DMS114 treated with DMSO at 0.1 percent for 48 hours (cell line): ENCODE results near the gene TNS2.

Source experiments
- DNase-seq: peaks from one replicate; lab custom pipeline; 2025; ENCODE audit not compliant: unreplicated experiment; lab: John Stamatoyannopoulos, UW

The TNS2 gene

GRCh38 chr12:53067993-53068770 is 18.3 kb downstream of the TNS2 start:
- no peak for DNase-seq

GRCh38 chr12:53068811-53069585 is 19.1 kb downstream of the TNS2 start:
- no peak for DNase-seq

DNA sequence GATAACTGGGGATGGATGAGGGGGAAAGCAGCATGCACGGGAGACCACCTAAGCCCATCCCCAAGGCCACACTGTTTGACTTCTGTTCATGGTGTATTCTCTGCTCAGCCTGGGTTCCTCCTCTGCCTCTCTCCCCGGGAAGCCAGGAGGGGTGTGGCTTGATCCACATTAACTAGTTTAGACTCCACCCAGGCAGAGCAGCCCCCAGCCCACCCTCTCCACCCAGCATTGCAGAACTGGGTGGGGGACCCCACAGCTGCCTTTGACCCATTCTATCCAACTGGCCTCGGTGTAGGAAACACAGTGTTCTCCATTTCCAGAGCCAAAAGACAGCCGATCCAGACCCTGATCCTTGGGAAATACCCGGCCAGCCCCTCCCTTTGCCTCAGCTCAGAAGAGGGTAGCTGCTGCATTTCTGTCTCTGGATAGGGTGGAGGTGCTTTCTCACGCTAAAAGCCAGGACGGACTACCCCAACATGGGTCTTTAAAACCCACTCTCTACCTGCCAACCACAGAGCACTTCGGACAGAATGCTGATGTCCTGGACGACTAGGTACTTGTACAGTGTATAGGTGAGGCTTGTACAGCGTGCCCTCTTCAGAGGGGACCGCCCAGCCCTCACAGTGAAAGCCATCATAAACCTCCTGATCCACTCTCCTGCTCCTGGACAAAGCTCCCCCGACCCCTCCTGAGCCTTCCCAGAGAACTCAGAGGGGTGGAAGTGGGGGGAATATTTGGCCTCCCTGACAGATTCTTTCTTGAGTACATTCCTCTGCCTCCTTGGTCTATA is 20.0 kb downstream of the TNS2 start:
- DNase-seq: no peak

GRCh38 chr12:53070877-53071492 is 21.1 kb downstream of the TNS2 start:
- no peak for DNase-seq

DNA sequence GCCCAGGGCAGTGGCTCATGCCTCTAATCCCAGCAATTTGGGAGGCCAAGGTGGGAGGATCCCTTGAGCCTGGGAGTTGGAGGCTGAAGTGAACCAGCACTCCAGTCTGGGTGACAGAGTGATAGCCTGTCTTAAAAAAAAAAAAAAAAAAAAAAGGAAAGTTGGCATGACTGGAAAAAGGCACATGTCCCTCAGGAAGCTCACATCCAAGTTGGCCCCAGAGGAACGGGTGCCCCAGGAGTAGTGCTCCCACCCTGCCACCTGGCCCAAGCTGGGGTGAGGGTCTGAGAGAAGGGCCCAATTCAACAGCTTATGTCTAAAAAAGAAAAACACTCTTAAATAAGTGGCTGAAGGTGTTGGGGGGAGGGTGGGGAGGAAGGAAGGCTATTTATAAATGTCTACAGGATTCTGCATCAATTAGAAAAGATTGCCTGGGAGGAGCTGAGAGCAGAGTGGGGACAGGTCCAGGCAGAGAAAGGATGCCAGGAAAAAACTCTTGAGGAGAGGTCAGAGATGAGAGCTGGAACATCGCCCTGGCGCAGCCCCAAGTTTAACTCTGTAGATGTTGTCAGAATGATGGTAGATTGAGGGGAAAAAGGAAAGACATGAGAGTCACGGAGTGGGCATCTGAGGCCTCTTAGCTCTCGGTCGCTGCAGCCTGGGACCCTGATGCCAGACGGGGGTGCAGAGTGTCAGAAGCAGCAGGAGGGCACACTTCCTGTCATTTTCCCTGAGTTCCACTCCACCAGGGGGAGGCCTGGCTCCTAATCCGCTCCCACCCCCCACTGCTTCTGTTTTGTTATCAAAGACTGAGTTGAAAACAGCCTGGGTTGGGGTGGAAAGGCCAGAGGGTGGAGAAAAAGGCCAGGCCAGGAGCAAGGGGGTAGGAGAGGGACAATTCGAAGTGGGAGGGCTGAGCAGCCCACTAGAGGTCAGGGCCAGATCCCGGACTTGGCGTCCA is 22.0 kb downstream of the TNS2 start:
- no peak for DNase-seq

GRCh38 chr12:53073881-53074280 is 24.0 kb downstream of the TNS2 start:
- DNase-seq: no peak

DNA sequence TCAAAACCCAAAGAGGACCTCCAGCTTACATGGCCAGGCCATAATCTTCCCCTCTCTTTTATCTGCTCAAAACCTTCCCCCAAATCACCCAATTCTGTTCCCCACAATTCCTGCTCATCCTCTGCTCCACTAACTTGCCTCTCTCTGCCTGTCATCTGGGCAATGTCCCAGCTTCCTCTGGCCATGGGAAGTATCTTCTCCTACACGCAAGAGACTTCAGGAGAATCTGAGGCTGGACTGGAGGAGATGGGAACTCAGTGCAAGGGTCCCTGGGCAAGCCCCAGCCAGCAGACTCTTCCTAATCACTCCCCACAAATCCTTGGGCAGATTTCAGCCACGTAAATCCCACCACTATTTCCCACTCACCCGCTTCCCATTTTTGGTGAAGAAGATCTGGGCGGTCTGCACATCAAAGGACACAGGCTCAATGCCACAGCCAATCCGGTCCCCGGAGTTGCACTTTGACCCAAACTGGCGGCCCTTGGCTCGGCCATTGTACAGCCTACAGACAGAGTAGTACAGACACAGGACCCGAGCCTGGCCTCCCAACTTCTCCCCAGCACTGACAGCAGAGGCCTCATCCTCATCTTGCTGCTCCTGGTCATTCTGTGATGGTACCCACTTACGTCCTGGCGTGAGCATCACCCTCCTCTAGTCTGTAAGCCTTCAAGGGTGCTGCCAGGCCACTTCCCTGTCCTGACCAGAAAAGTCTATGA is 24.6 kb downstream of the TNS2 start:
- DNase-seq: no peak

- DNase-seq: no peak
Observed at GRCh38 chr12:53074999-53075370, 25.1 kb downstream of the TNS2 start.

DNA sequence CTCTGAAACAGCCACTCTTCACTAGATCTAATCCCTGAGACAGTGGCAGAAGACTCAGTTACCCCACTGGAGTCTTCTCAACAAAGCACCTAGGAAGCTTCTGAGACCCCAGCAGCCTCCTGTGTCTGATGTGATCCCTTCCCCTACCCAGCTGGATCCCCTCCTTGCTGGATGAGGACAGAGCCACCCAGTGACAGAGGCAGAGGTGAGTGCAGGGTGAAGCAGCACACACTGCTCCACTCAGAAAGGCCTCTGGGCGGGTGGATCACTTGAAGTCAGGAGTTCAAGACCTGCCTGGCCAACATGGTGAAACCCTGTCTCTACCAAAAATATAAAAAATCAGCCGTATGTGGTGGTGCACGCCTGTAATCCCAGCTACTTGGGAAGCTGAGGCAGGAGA is 26.6 kb downstream of the TNS2 start:
- no peak for DNase-seq

- DNase-seq: no peak
Observed at GRCh38 chr12:53077030-53077429, 27.2 kb downstream of the TNS2 start.

DNA sequence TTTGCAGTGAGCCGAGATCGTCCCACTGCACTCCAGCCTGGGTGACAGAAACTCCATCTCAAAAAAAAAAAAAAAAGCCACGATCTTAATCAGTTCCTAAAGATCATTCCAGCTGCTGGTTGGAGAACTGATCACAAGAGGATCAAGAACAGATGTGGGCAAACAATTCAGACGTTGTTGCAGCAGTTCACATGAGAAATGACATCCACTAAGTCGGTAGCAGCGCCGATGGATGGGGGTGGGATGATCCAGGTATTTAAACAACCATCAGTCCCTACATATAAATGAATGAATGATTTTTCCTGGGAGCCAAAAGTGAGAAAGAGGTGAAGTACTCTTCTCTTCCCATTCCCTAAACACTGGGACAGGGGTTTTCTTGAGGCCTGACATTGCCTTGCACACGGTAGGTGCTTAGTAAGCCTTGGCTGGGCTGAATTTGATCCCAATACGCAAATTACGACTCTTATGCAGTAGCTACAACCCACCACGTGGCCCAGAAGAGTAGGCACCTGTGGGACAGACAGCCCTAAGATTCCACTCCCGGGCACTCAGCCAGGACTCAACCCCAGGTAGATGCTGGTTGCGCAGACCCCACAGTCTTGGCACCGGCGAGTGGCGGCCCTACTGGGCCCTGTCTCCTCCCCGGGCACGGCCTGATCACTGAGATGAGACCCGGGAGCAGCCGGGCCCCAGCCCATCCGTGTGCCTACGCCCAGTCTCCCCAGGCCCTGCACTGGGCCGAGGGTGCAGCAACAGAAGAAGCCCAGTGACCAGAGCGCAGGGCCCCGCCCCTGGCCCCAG is 28.8 kb downstream of the TNS2 start:
- DNase-seq: no peak

DNA sequence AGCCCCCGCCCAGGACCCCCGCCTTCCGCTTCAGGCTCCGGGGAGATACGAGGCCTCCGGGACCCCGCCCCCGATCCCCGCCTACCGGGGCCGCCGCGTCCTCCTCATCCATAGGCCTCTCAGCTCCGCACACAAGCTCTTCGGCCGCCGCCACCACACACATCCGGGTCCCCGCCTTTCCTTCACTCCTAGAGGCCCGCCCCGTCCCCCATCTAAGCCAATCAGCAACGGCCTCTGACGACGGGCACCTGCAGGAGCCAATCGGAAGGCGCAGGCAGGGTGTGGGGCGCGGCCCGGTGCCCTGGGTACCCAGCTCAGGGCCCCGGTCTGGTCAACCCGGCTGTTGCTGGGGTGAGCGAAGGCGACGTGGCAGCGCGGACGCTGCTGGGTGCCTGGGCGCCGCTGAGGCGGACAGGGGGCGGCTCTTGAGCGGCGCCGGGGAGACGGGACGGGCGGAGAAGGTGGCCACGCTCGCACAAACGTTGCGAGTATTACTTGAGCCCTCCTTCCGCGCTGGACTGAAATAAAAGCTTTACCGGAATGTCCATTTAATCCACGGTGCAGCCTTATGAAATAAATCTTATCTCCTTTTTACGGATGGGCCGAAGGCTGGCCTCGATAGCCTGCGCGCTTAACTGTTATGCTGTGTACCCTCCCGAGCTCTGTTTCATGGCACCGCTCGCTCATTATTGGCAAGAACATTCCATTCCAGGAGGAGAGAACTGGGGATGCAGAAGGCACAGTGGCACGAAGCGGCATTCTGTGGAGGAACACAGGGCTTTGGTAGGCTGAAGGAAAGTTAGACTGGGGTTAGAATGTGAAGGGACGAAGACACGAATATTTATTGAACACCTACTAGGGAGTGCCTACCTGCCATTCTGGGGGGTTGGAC is 29.6 kb downstream of the TNS2 start, which contains the start of gene SPRYD3:
Gene SPRYD3 (minus strand): TSS at position 165 of the 892 bp plus-strand sequence. CDS start 57 bp downstream, at position 108.
- peak; percentile 95 for DNase-seq

DNA sequence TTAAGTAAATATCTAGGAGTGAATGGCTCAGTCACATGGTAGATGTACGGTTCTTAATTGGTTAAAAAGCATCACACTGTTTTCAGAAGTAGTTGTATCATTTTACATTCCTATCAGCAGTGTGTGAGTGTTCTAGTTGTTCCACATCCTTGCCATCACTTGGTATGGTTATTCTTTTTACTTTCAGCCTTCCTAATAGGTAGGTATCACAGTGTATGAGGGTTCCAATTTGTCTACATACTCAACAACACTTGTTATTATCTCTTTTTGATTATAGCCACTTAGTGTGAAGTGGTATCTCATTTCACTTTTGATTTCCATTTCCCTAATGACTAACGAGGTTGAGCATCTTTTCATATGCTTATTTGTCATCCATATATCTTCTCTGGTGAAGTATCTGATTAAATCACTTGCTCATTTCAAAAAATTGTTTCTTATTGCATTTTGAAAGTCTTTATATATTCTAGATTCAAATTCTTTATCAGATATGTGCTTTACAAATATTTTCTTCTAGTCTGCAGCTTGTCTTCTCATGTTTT is 32.8 kb downstream of the TNS2 start:
- DNase-seq: no peak

- DNase-seq: no peak
Observed at GRCh38 chr12:53086361-53086760, 36.5 kb downstream of the TNS2 start.

DNA sequence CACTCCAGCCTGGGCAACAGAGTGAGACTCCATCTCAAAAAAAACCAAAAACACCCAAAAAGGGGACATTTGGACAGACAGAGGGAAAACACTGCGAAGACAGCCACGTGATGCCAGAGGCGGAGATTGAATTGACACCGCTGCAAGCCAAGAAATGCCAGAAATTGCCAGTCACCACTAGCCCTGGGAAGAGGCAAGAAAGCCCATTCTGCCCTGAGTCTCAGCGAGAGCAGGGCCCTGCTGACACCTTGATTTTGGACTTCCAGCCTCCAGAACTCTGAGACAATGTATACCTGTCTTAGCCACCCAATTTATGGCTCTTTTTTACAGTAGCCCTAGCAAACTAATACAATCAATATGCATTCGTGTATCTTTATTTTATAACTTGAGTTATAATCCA is 40.2 kb downstream of the TNS2 start:
- no peak for DNase-seq

- no peak for DNase-seq
Observed at GRCh38 chr12:53090554-53090953, 40.7 kb downstream of the TNS2 start.

GRCh38 chr12:53091756-53092155 is 41.9 kb downstream of the TNS2 start:
- DNase-seq: no peak
